Left lung (tissue), 10 donors: ENCODE results near the gene CGN. TPM values are rescaled to one million over a fixed set of nuclear protein-coding genes. Genes with fewer than 3 reads are reported as not detected.
A peak's percentile ranks its signal among the peaks of the same experiment; 100 is the strongest.

Source experiments
- ATAC-seq: fragments of 200-7000 bp; cut with Tn5 transposase; one replicate; pipeline ENCODE4 v1.9.1; 2020; ENCODE audit warnings: moderate library complexity
- DNase-seq, 4 donors: peaks; one replicate each; pipeline ENCODE4 v3.0.0-alpha.2; 2013 to 2020
- H3K27ac ChIP-seq, 2 donors: fragments of 200-600 bp; sonication (generic) in 1 of 2; one replicate each; pipeline versions ENCODE4 v1.5.0 to v1.8.0; 2020 to 2021
- H3K27me3 ChIP-seq, 2 donors: fragments of 200-600 bp; sonication (generic) in 1 of 2; one replicate each; pipeline versions ENCODE4 v1.5.0 to v1.8.0; 2020 to 2021
- H3K36me3 ChIP-seq, 2 donors: fragments of 200-600 bp; sonication (generic) in 1 of 2; one replicate each; pipeline versions ENCODE4 v1.5.0 to v1.8.0; 2020 to 2021
- H3K4me1 ChIP-seq, 2 donors: fragments of 200-600 bp; one replicate each; pipeline ENCODE4 v1.8.0; 2021
- H3K4me3 ChIP-seq, 2 donors: fragments of 200-600 bp; sonication (generic) in 1 of 2; one replicate each; pipeline versions ENCODE4 v1.5.0 to v1.8.0; 2020 to 2021; ENCODE audit warnings: mild to moderate bottlenecking in 1 of 2
- H3K9me3 ChIP-seq, 2 donors: fragments of 200-600 bp; sonication (generic) in 1 of 2; one replicate each; pipeline versions ENCODE4 v1.5.0 to v1.8.0; 2020 to 2021
- CTCF ChIP-seq, 2 donors: fragments of 200-600 bp; sonication (generic) in 1 of 2; IDR thresholded peaks; one replicate each; pipeline versions ENCODE4 v1.5.0 to v1.8.0; 2021; ENCODE audit warnings: antibody characterized with exemption in 2 of 2
- intact Hi-C, 2 donors: fragments of 100-400 bp; cut with DNase I; formaldehyde crosslinking; loops; one replicate each; pipeline versions ENCODE4 v1.11.2 to v1.14.2; 2022
- polyA plus RNA-seq, 6 donors: library from polyadenylated mRNA; unstranded; fragments of 120-200 nt; gene quantifications; one replicate each; pipeline ENCODE4 v1.2.1, GENCODE V29; 2013; ENCODE audit not compliant: insufficient read length in 6 of 6
- total RNA-seq, 2 donors: library from RNA; stranded (reverse); fragmentation: NEBNext Ultra II Directional; extraction: Animal tissue kit (Norgen Biotek cat#: 25700); gene quantifications; one replicate each; pipeline ENCODE4 v1.2.1, GENCODE V29; 2021
- donor health status: DM: no; HTN: yes; CAD: no.
- donor health status: DM: no; HTN: no; CAD: no.

Gene CGN
- total and polyA plus RNA-seq, 8 donors, result 32.8 to 83.0 (median 47.9) TPM

GRCh38 chr1:151504252-151504651 is 6.9 kb upstream of the CGN start:
- DNase-seq (no peak), ATAC-seq (no peak)
- TF ChIP-seq CTCF (IDR thresholded peaks at IDR 0.05), result no peak
- Histone ChIP-seq H3K27me3 (peaks cover 0 to 2% of the 10 kb centered on the region in 2 donors), H3K36me3 (no peaks in the 10 kb centered on the region), H3K4me1 (no peaks in the 10 kb centered on the region), H3K4me3 (no peak overlapping the region), H3K9me3 (no peaks in the 10 kb centered on the region), H3K27ac (no peak overlapping the region)
- intact Hi-C loops, result no loop called here

- Histone ChIP-seq H3K9me3 (no peaks in the 10 kb centered on the region), H3K27ac (no peak overlapping the region), H3K4me1 (peaks cover 0 to 4% of the 10 kb centered on the region in 2 donors), H3K4me3 (no peak overlapping the region), H3K36me3 (no peaks in the 10 kb centered on the region), H3K27me3 (peaks cover 0 to 7% of the 10 kb centered on the region in 2 donors)
- intact Hi-C loops, result no loop called here
- DNase-seq (no peak), ATAC-seq (no peak)
- TF ChIP-seq CTCF (IDR thresholded peaks at IDR 0.05), result no peak
Observed at GRCh38 chr1:151504759-151505158, 6.4 kb upstream of the CGN start.

DNA sequence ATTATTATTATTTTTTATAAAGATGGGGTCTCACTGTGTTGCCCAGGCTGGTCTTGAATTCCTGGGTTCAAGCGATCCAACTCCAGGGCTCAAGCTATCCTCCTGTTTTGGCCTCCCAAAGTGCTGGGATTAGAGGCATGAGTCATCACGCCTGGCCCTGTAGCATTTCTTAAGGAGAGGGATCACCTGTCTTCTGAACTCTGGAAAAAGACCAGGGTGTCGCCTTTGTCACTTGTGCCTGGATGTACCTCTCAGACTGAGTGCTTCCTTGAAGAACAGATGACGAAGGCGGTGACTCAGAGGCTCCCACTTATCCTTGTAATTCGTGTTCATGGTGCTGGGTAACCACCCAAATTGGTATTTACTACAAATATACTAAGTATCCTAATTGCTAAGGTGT is 2.4 kb upstream of the CGN start:
- intact Hi-C loops, result no loop called here
- Histone ChIP-seq H3K36me3 (no peaks in the 10 kb centered on the region), H3K9me3 (no peaks in the 10 kb centered on the region), H3K27ac (no peak overlapping the region), H3K27me3 (peaks cover 0 to 43% of the 10 kb centered on the region in 2 donors), H3K4me3 (no peak overlapping the region), H3K4me1 (peaks cover 8 to 25% of the 10 kb centered on the region in 2 donors)
- ATAC-seq (peak; percentile 3), DNase-seq (peak in 1 of 4 donors; percentile 77)
- no peak for TF ChIP-seq CTCF (IDR thresholded peaks at IDR 0.05)

GRCh38 chr1:151509350-151510019 is 1.7 kb upstream of the CGN start:
- Histone ChIP-seq H3K27me3 (peaks cover 0 to 43% of the 10 kb centered on the region in 2 donors), H3K9me3 (no peaks in the 10 kb centered on the region), H3K4me3 (no peak overlapping the region), H3K36me3 (no peaks in the 10 kb centered on the region), H3K4me1 (peaks cover 8 to 25% of the 10 kb centered on the region in 2 donors), H3K27ac (peak overlapping the region in 1 of 2 donors; percentile 28)
- no peak for DNase-seq
- TF ChIP-seq CTCF (IDR thresholded peaks at IDR 0.05), result no peak
- ATAC-seq, result no peak
- intact Hi-C loops, result no loop called here

DNA sequence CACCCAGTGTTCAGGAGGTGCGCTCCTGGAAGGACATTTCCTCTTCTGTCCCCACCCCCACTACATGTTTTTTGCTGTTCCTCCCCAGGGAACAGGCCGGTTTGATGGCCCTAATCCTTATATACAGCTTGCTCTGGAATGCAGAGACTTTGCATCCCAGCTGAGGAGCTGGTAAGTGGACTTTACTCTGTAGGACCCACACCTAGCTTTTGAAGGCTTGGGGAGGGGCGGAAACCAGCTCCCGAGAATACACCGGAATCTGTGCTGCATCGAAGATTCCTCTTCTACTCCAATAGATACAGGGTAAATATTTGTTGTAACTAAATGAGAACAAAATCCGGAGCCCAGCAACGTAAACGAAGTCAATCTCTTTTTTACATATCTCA is 1.2 kb upstream of the CGN start:
- intact Hi-C loops, result no loop called here
- ATAC-seq (no peak), DNase-seq (no peak)
- no peaks in the 10 kb centered on the region for H3K36me3 ChIP-seq
- H3K27ac ChIP-seq, result no peak overlapping the region
- peaks cover 8 to 25% of the 10 kb centered on the region in 2 donors for H3K4me1 ChIP-seq
- no peak for TF ChIP-seq CTCF (IDR thresholded peaks at IDR 0.05)
- H3K9me3 ChIP-seq, result no peaks in the 10 kb centered on the region
- peaks cover 0 to 46% of the 10 kb centered on the region in 2 donors for H3K27me3 ChIP-seq
- no peak overlapping the region for H3K4me3 ChIP-seq
